Activated gamma-delta T cell treated with Interleukin-2 at 50 U/mL for 16 hours (primary cell): ENCODE data around the gene RCL1.

Experiments used
- DNase-seq: peaks from one replicate; pipeline ENCODE4 v3.0.0-alpha.2; 2020

RCL1 gene

DNA sequence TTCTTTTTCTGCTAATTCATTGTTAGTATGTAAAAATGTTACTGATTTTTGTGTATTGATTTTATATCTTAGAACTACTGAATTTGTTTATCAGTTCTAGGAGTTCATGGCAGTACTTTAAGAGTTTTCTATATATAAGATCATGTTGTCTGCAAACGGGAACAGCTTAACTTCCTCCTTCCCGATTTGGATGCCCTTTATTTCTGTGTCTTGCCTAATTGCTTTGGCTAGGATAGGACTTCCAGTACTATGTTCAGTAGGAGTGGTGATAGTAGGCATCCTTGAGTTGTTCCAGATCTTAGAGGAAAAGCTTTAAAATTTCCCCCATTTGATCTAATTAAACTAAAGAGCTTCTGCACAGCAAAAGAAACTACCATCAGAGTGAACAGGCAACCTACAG lies 20.1 kb downstream of the RCL1 start:
- no peak for DNase-seq

DNA sequence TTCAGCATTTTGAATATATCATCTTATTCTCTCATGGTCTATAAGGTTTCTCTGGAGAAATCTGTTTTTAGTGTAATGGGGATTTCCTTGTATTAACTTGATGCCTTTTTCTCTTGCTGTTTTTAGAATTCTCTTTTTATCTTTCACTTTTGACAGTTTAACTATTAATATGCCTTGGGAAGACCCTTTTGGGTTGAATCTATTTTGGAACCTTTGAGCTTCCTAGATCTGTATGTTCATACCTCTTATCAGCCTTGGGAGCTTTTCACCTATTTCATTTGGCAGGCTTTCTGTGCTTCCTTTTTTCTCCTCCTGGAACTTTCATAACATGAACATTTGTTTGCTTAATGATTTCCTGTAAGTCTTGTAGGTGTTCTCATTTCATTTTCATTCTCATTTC lies 22.2 kb downstream of the RCL1 start:
- no peak for DNase-seq

DNA sequence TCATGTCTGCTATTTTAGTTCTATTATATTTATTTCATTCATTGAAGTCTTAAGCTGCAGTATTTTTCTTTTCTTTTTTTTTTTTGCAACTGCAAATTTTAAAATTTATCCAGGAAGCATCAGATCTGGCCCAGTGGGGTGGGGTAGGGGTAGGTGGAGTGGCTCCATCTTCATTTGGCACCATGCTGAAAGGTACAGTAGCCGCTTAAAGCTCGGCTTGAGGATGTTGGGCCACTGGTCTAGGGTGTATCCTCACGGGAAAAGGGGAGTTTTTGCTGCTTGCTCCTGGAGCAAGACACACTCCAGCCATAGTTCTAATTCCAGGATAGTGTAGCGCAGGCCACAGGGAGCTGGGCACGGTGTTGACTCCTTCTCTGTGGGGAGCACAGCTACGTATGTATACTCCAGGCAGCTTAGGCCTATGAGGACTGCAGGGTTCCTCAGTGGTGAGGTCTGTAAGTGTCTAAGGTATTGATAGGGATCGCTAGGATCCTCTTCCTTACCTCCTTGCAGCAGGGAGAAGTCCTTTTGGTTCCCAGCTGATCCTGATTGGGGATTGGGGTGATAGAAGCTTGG lies 22.7 kb downstream of the RCL1 start:
- no peak for DNase-seq

DNA sequence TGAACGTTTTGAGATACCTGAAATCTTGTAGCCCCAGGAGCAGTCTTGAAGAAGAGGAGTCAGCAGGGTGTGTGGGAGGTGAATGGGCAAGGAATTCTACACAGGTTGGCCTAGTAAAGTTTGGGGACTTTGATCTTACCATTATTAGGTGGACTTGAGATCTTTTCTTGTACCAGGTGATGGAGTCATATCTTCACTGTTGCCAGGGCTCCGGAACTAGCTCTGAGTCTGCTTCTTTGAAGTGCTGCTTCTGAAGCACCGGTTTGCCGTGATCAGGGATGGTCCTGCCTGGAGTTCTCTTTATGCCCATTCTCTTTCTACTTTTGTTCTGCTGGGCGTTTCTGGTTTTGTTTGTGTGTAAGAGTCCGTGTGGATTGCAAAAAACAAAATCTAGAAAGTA lies 27.4 kb downstream of the RCL1 start:
- DNase-seq, result no peak

DNA sequence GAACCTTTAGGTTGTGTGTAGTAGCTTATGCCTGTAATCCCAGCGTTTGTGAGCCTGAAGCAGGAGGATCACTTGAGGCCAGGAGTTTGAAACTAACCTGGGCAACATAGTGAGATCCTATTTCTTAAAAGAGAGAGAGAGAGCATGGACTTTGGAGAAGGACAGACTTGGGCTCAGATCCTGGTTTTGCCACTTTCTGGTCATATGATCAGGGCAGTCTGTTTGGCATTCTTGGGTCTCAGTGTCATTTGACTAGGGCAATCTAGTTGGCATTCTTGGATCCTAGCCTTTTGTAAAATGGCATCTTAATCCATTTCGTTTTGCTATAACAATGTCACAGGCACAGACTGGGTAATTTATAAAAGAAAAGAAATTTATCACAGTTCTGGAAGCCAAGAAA lies 28.4 kb downstream of the RCL1 start:
- no peak for DNase-seq

DNA sequence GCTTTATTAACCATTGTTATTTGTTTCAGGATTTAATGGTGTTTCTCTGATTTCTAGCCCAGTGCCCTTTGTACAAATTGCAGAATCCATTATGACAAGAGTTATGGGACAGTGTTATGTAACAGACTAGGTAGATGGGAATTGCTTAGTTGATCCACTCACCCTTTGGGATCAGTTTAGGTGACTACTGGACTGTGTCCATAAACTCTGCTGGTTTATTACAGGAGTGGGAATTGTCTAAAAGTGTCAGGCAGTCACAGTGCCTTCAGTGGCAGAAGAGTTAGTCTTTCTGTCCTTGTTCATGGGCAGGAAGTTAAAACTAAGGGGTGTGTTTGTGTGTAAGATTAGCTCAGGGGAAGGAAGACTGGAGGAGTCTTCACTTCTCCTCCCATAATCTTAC lies 29.3 kb downstream of the RCL1 start:
- no peak for DNase-seq

DNA sequence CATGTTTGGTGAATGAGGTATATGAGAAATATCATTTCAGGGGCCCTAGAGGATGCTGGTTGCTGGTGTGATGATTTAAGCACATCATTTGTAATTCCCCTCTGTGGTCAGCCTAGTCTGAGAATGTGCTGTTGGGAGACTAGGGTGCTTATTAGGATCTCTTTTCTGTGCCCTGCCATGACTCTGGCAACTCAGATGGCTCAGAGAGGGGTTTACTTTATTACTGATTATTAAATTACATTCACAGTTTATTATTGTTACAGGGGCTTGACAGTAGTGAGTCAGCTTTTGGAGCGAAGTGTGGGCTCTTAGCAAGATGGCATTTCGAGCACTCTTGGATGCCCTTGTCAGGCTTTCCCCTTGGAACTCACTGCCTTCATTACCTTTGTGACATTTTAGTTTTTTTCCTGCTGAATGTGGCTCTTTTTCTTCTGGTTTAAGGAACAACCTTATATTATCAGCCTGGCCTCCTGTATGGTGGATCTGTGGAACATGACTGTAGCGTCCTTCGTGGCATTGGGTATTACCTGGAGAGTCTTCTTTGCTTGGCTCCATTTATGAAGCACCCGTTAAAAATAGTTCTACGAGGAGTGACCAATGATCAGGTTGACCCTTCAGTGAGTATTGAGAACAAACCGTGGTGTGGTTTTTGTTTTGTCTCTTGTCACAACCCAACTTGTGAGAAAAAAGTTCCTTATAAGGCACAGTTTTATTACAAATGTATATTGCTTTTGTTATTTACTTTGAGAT lies 33.8 kb downstream of the RCL1 start:
- no peak for DNase-seq

DNA sequence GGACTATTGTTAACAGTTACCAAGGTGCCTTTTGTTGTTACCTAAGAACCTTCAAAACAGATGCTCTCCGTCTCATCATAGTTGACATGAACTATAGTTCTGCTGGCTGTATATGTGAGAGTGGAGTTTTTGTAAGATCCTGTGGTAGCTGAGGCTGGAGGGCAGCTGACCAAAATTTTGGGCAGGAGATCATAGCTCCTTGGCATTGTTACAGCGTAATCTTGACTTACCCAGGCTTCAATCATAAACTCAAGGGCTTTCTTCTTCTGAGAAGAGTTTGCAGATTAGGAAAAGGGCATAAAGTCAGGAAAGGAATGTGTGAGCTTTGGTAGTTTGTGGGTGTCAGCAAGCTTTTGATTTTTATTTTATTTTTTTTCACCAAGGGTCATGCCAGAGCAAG lies 34.5 kb downstream of the RCL1 start:
- DNase-seq, result no peak

DNA sequence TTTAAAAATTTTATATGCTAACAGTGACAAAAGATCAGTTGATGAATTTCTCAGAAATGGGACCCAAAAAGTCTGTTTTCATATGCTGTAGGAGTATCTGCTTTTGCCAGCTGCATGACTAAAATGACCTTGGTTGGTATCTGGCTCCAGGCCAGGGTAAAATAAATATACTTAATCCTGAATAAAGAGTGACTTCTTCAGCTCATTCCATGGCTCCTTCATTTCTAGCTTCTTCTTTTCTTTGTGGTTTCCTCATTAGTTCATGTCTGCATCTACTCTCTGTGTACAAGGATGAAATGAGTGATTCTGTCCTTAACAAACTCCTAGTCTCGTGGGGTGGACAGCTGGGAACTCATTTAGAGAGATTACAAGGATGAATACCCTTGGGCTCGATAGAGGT lies 36.0 kb downstream of the RCL1 start:
- DNase-seq, result no peak

DNA sequence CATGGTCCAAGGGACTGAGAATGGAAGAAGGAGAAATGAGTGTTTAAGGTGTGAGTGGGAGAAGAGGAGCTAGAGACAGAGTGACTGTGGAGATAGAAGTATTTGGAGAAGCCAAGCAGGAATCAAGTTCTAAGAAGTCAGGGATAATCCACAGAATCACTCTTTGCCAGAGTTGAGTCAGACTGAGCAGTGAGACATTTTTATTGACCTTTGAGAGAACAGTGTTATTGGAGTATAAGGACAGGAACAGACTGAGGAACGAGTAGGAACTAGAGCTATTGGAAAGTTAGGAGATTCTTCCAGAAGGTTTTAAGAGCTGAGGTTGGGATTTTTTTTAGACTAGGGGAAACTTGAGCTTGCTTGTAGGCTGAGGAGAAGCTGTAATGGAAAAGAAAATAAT lies 37.2 kb downstream of the RCL1 start:
- DNase-seq, result no peak

DNA sequence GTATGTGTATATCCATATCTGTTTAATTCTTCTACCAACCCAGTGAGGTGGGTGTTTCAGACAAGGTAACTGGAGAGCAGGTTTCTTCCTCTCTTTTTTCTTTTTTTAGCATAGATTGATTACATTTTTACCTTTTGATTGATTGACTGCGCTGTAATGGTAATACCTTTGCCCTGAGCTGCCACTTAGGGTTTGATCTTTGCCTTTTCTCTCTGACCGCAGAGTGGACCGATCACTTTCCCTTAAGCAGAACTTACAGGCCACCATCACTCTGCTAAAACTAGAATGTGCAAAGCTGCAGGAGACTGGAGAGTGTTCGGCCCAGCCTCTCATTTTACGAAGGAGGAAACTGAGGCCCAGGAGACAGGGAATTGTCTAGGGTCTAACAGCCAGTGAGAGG lies 38.0 kb downstream of the RCL1 start:
- no peak for DNase-seq

DNA sequence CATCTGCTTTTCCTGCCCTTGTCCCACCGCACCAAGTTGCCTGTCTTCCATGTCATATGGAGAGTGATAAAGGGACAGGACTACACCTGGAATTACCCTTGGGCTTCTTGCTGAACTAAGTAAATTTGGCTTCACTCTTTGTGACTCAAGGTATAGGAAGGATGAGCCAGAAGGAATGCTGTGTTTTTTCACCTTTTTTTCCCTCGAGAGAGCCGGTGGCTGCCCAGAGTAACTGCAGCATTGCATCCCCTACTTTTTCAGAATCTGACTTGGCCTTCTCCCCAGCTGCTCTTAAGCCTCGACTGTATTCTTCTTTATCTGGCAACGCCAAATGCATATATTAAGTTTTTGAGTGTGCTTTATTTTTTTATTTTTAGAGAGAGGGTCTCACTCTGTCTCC lies 38.4 kb downstream of the RCL1 start:
- DNase-seq, result no peak

DNA sequence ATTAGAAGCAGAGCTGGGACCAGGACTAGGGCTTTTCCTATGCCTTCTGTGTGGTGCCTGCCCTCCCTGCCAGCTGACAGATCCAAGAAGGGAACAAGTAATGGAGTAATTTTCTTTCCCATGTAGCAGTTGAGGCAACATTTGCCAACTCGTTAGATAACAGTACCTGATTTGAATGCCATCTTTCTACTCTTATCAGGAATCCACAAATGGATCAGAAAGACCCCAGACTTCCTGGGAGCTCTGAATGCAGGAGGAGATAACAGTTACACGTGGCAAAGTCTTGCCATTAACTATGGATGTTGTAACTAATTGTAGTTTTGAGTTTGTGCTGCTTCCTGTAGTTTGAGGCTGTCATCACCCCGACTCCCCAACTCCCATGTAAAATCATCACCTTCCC lies 39.2 kb downstream of the RCL1 start:
- no peak for DNase-seq

DNA sequence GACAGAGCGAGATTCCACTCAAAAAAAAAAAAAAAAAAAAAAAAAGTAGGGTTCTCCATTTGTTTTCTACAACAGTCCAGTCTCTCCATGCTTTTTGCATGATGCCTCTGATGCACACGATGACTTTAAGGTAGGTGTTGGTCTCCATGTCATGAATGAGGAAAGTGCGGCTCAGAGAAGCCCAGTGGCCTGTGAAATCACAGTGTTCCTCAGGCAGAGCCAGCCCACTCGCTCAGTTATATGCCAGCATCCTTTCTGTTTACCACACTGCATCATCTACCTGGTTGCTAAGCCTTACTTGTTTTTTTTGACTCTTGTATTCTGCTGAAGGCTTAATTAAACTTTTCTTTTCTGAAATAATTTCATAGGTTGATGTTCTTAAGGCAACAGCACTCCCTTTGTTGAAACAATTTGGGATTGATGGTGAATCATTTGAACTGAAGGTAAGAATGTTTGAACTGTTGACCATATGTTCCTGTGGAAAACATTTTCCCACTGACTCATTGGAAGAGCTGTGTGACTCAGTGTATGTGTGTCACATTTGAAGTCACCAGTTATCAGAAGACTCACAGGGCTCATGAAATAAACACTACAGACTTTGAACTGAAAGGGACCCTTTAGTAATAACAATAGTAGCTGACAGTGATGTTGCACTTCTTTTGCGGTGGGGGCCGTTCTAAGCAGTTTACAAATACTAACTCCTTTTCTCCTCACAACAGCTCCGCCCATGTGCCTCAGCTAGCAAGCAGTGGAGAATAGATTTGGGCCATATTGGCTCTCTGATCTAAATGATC lies 40.2 kb downstream of the RCL1 start:
- DNase-seq, result no peak

DNA sequence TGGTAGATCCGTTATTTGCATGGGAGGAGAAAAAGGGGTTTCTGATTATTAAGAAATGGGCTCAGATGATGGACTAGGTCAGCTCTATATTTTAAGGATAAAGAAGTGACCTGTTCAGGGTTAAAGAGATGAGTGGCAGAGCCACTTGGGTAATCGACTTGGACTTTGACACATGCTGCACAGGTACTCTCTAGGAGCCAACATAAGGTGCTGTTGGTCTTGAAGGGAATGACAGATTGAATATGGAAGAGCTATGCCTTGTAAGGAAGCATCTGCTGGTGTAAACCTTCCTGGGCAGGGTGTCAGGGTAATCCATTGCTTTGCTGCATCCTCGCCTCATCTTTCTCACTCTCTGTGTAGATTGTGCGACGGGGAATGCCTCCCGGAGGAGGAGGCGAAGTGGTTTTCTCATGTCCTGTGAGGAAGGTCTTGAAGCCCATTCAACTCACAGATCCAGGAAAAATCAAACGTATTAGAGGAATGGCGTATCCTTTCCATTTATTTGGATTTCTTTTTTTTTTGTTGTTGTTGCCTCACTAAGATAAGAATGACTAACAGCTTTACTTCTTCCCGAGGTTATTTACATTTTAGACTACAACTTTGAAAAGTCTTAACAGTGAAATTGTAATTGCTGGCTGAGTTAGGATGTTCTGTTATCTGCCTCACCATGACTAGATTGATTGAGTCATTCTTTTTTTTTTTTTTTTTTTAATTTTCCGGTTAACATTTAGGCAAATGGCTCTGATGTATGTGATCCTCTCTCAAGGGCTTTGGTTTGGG lies 41.2 kb downstream of the RCL1 start:
- DNase-seq, result no peak

DNA sequence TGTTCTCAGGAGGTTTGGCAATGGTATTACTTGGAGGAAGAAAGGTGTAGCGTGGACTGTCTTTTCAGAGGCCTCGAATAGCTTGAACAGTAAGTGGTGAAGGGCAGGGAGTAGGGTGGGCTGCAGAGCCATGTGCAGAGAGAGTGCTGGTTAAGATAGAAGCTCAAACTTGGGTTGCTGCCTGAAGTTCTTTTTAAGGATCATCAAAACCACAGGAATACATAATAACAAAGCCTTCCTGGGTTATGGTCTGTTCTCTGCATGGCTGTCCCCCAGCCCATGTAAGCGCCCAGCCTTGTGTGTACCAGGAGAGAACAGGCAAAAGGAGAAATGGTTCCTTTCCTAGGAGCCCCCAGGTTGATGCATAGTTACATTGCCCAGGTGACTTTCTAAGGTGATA lies 43.9 kb downstream of the RCL1 start:
- DNase-seq, result no peak

DNA sequence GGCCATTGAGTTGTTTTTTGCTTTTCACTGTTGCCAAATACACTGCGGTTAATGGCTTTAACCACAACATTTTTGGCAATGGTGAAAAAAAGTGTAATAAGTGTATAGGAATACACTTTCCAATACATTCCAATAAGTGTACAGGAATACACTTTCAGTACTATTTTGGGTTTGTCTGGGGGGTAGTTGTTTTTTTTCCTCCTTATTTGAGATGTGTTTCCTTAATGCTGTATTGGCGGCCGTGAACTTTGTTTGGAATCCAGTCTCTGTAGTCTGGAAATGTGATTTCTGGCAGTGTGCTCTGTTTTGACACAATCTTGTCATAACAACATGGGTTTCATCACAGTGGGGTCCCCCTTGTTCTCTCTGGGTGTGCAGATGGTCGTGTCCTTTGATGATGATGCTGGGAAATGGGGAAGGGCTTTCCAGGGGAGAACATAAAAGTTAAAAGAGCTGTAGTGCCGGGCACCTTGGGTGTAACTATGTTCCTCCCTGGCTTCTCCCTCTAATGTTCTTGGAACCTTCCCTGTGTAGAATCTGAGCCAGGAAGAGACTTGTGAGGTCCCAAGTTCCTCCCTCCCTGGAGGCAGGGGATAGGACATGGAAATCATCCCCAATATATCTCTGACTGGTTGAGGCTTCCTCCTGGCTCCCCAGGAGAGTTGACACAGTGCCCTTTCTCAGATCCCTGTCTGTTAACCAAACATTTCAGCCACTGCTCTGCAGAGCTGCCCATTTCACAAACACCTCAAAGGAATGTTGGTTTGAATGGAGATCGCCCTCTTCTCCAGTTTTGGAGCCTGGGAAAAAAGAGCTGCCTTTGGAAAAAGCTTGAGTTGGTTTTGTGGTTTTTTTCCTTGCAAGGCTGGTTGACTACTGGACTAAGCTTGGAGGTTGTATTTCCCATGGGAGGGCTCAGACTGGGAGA lies 44.8 kb downstream of the RCL1 start:
- DNase-seq, result no peak

DNA sequence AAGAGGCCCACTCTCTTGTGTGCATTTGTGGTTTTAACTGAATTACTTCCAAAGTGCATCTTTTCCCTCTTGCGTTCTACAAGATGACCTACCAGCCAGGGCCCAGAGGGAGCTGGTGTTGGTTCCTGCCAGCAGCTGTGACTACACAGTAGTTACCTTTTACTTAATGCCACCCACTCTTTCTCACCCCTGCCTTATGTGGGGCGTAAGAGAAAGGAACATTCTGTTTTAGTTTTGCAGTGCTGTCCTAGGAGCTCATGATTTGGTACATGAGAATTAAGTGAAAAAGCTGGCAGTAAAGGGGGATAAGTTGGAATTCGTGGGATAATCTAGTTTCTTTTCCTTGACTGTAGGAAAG lies 45.4 kb downstream of the RCL1 start:
- DNase-seq, result no peak

DNA sequence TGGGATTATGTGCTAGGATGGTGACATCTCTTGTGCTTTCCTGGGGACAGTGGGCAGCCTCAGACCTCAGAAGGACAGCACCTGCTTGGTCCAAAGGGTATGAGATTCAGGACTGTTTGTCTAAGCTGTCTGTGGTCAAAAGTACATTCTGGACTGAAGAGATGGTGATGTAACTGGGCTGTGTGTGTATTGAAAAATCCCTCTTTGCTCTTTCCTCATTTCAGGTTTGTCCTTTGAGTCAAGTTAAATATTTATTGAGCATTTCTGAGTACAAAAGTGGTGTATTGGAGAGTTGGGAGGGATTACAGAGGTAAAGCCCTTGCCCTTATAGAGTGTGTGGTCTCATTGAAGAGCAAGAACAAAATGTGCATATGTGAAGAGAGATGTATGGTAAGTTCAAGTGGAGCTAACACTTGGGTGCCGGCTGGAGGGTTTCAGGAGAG lies 46.7 kb downstream of the RCL1 start:
- no peak for DNase-seq

DNA sequence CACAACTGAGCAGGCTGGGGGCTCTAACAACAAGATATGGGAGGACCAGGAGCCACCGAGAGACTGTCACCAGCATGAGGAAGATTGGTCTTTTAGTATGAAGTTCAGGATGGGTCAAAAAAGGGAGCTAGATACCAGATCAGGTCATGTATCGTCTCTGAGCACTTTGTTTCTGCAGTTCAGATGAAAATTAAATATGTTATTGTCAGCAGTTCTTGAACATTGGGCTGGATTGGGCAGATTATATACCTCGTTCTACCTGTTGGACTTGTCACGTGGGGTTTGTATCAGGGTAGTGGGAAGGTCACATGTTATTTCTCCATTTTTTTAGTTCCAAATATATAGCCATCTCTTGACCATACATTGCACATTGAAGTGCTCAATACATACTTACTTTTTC lies 47.3 kb downstream of the RCL1 start:
- DNase-seq, result no peak

DNA sequence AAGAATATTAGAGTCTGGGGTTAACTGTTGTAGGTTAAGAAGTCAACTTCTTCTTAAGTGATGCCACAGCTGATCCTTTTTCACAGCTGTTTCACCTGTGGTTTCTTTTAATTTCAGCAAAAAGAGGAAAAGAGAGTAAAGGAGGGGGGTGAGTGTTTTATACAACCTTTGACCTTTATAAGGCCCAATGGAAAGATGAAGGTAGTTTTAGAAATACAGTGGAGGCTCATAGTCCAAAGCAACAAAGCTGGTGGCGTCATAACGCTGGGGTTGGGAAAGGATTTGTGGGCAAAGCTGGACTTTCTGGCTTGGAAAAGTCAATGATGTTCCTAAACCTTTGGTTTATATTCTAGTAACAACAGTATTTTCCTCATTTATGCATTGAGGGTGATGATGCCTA lies 49.5 kb downstream of the RCL1 start:
- no peak for DNase-seq

DNA sequence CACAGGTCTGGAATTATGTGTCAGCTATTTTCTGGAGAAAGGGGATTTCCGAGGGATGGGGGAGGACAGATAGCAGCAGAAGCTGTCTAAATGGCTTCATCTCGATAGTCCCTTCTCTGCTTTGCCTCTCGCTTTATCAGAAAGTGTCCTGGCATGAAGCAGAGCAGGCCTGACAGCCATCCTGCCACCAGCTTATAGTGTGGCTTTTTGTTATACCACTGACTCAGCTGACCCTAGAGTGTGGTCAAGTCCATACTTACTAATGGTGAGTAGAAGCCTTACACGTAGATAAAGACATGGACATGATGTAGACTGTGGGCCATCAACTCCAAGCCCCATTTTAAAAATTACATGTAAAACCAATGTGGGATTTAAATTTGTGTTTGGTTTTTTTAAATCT lies 50.0 kb downstream of the RCL1 start:
- no peak for DNase-seq
